GM12865 (cell line): ENCODE results near the gene AP5Z1.

Experiments used
- DNase-seq: peaks from one replicate; pipeline ENCODE4 v3.0.0; 2010; ENCODE audit warnings: low read depth
- H3K4me3 ChIP-seq: 2 replicates; pipeline ENCODE4 v1.5.1; 2011; ENCODE audit warnings: mild to moderate bottlenecking, low read depth, low read length, control low read depth
- CTCF ChIP-seq: IDR thresholded peaks from 2 replicates; pipeline ENCODE4 v1.5.1; 2011; ENCODE audit warnings: low read length, control low read depth, low read depth, inconsistent platforms; ENCODE audit not compliant: insufficient read depth; ENCODE audit errors: missing control alignments

AP5Z1 gene

GRCh38 chr7:4759211-4759610 is 16.2 kb upstream of the AP5Z1 start:
- DNase-seq = no peak
- TF ChIP-seq CTCF = no peak
- H3K4me3 ChIP-seq = no peak overlapping the region

DNA sequence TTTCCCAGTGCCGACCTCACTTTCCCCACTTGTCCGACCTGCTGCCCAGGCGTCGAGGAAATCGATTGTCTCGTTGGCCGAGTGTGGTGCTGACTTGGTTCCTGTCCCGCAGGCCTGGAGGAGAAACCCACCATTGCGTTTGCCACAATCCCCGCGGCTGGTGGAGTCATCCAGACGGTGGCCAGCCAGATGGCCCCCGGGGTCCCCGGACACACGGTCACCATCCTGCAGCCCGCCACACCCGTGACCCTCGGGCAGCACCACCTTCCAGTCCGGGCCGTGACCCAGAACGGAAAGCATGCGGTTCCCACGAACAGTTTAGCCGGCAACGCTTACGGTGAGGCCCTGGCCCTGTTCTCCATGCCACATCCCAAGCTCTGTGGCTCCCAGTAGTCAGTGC is 14.5 kb upstream of the AP5Z1 start:
- DNase-seq = no peak
- TF ChIP-seq CTCF = no peak
- no peak overlapping the region for H3K4me3 ChIP-seq

DNA sequence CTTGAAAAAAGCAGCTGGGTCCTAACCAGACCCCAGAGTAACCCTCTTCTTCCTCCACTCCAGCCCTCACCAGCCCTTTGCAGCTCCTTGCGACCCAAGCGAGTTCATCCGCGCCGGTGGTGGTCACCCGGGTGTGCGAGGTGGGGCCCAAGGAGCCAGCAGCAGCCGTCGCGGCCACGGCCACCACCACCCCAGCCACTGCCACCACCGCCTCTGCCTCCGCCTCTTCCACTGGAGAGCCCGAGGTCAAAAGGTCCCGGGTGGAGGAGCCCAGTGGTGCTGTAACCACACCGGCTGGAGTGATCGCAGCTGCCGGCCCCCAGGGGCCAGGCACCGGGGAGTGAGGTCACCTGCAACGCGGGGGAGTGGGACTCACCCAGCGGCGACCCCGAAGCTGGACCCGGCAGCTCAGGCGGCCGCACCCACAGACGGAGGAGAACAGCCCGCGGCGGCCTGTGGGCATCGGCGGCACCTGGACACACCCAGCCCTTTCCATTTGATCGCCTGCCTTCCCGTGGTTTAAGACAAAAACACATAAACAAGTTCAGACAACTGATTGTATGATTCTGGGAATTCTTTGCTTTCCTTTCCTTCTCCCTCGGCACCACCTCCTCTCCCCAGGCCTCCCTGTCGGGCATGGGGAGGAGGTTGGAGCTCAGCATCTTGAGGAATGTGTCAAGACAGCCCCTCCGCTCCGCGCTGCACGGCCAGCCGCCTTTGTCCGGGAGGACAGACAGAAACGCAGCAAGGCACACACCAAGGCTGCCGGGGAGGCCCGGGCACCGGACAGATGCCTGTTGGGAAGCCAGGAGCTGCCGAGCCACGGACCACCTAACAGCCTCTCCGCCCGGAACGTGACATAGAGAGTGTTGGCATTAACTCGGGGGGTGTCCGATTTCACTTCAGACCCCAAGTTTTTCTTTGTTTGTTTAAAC is 13.0 kb upstream of the AP5Z1 start:
- no peak for DNase-seq
- no peak overlapping the region for H3K4me3 ChIP-seq
- no peak for TF ChIP-seq CTCF

- no peak overlapping the region for H3K4me3 ChIP-seq
- no peak for TF ChIP-seq CTCF
- no peak for DNase-seq
These were observed 12.2 kb upstream of the AP5Z1 start for GRCh38 chr7:4763091-4763793.

DNA sequence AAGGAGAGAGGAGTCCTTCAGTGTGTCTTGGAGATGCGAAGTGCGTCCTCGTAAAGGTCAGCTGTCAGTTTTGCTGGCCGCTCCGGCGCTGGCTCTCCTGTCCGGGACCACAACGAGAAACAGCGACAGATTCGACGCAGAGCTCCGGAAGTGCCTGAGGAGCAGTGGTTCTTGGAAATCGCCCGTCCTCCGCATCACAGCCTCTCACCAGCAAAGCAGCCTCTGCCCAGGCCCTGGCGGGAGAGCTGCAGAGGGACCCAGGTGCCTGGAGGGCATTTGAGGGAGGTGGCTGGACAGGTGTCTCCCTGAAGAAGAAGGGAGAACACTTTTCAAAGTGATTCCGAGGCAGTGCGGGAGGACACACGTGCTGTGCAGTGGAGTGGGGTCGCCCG is 11.6 kb upstream of the AP5Z1 start:
- DNase-seq = no peak
- H3K4me3 ChIP-seq = no peak overlapping the region
- TF ChIP-seq CTCF = no peak

GRCh38 chr7:4764402-4765007 is 10.9 kb upstream of the AP5Z1 start:
- no peak for DNase-seq
- no peak for TF ChIP-seq CTCF
- H3K4me3 ChIP-seq = no peak overlapping the region
